PC-9 (cell line): ENCODE data around the gene AEBP1.

ENCODE experiments used
- CTCF ChIP-seq: fragments of 200-600 bp; sonication (generic); conservative IDR thresholded peaks from 2 replicates; pipeline ENCODE4 v1.6.1; 2017; ENCODE audit warnings: mixed run types, antibody characterized with exemption, mild to moderate bottlenecking, moderate library complexity
- EZH2 ChIP-seq: fragments of 200-600 bp; sonication (generic); IDR thresholded peaks from 2 replicates; pipeline ENCODE4 v1.8.0; 2017; ENCODE audit warnings: antibody characterized with exemption, low read depth

GRCh38 chr7:44073664-44074348 is 30.3 kb upstream of the AEBP1 start:
- TF ChIP-seq CTCF: no peak
- TF ChIP-seq EZH2: no peak
